GM06990 (cell line): ENCODE results near the gene CCDC85C.

ENCODE experiments used
- DNase-seq: peaks from one replicate; pipeline ENCODE4 v3.0.0-alpha.2; 2011; ENCODE audit not compliant: insufficient read length; ENCODE audit errors: extremely low read depth
- H3K27me3 ChIP-seq: replicated peaks from 2 replicates; pipeline ENCODE4 v1.6.0; 2011; ENCODE audit warnings: low read length; ENCODE audit not compliant: control insufficient read depth, insufficient read depth
- H3K36me3 ChIP-seq: 2 replicates; pipeline ENCODE4 v1.5.1; 2011; ENCODE audit warnings: low read length; ENCODE audit not compliant: control insufficient read depth, insufficient read depth
- H3K4me3 ChIP-seq: replicated peaks from 2 replicates; pipeline ENCODE4 v1.5.1; 2011; ENCODE audit warnings: low read depth, mild to moderate bottlenecking, control low read depth, low read length
- CTCF ChIP-seq: IDR thresholded peaks from 2 replicates; pipeline ENCODE4 v1.5.1; 2011; ENCODE audit warnings: low read length, control low read depth, mild to moderate bottlenecking, inconsistent platforms; ENCODE audit not compliant: insufficient read depth, poor library complexity, severe bottlenecking

CCDC85C gene

DNA sequence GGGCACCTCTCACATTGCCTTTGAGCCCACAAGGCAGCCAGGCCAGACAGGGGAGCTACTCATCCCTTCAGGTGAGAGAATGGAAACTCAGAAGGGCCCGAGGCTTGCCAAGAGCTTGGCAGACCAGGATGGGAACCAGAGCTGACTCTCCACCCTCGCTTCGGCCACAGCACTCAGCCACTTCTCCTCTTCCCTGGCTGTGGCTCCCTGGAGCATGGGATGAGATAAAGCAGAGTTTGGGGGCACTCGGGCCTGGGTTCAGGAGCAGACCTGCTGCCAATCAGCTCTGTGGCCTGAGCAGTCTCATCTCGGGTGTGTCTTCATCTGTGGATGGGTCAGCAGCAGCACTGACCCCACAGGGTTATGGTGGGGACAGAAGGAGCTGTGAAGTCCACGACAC, 20.0 kb upstream of the CCDC85C start:
- H3K27me3 ChIP-seq: no peaks in the 10 kb centered on the region
- DNase-seq: no peak
- no peak overlapping the region for H3K4me3 ChIP-seq
- no peak for TF ChIP-seq CTCF
- no peaks in the 10 kb centered on the region for H3K36me3 ChIP-seq

GRCh38 chr14:99621948-99622347, 17.9 kb upstream of the CCDC85C start:
- no peaks in the 10 kb centered on the region; the same call in 1 of the 2 replicates for H3K27me3 ChIP-seq
- no peak overlapping the region for H3K4me3 ChIP-seq
- no peak for DNase-seq
- no peaks in the 10 kb centered on the region for H3K36me3 ChIP-seq
- no peak for TF ChIP-seq CTCF

- DNase-seq: no peak
Observed at GRCh38 chr14:99619835-99620834, 16.1 kb upstream of the CCDC85C start.

GRCh38 chr14:99616832-99617800, 13.1 kb upstream of the CCDC85C start:
- H3K36me3 ChIP-seq: no peaks in the 10 kb centered on the region
- H3K27me3 ChIP-seq: no peaks in the 10 kb centered on the region; the same call in 1 of the 2 replicates
- DNase-seq: no peak
- H3K4me3 ChIP-seq: no peak overlapping the region
- TF ChIP-seq CTCF: no peak

More at GRCh38 chr14:99619835-99620834, 16.1 kb upstream of the CCDC85C start:
- TF ChIP-seq CTCF: no peak
- Histone ChIP-seq H3K27me3 (no peaks in the 10 kb centered on the region; the same call in 1 of the 2 replicates), H3K4me3 (no peak overlapping the region), H3K36me3 (no peaks in the 10 kb centered on the region)

- no peak overlapping the region for H3K4me3 ChIP-seq
- H3K36me3 ChIP-seq: no peaks in the 10 kb centered on the region
- no peak for TF ChIP-seq CTCF
Observed at GRCh38 chr14:99615497-99616157, 11.6 kb upstream of the CCDC85C start.

More at GRCh38 chr14:99615497-99616157, 11.6 kb upstream of the CCDC85C start:
- H3K27me3 ChIP-seq: no peaks in the 10 kb centered on the region; the same call in 1 of the 2 replicates
- DNase-seq: no peak
